GM21717 (cell line): ENCODE data around the gene UQCRC1.

Experiments
- ATAC-seq: cut with Tn5 transposase; IDR thresholded peaks from one replicate; pipeline ENCODE4 v1.9.1; 2021; ENCODE audit warnings: mild to moderate bottlenecking, moderate library complexity; ENCODE audit not compliant: unreplicated experiment

Gene UQCRC1

DNA sequence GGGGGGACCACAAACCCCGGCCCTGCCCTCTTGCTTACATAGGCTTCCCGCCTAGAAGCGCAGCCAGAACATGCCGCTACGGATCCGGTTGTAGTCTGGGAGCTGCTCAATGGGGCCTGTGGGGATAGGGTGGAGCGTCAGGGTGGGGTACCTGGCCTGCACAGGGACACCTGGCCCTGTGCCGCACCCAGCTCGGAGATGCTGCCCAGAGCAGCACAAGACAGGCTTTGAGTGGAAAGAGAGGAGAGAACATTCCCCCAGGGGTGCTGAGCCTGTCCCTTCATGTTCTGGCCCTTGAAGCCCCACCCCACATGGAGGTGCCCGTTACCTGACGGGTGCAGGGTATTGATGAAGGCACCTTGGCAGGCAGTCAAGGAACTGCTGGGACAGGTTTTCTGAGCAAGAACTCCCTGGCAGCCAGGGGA lies 10.4 kb downstream of the UQCRC1 start:
- ATAC-seq: no peak

DNA sequence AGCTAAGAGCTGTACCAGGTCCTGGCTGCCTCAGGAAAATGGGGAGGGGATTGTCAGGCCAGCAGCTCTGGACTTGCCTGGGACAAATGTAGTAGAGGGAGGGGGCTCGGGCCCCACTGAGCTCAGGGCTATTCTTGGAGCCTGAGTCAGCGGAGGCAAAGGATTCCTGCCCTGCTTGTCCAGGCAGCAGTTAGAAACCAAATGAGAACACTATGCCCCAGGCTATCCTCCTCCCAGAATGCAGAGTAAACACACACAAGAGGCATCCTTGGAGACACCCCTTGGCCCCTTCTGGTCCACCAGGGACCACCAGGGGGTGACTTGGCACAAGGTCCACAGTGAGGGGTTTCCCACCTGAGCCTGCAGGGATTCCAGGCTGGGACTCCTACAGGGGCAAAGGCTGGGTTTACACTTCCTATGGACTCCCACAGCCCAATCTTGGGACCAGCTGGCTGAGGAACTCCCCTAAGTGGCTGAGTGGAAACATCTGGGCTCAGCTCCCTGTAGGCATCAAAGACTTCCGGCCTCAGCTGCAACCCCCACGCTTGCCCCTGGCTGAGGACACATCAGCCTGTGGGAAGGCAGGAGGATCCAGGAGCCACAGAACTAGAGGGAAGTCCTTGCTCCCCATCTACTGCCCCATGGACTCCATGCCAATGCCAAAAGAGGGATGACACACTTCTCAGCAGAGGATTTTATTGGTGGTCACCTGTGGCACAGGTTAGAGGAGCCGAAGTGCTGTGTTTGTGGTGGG lies 10.9 kb downstream of the UQCRC1 start:
- ATAC-seq: no peak

DNA sequence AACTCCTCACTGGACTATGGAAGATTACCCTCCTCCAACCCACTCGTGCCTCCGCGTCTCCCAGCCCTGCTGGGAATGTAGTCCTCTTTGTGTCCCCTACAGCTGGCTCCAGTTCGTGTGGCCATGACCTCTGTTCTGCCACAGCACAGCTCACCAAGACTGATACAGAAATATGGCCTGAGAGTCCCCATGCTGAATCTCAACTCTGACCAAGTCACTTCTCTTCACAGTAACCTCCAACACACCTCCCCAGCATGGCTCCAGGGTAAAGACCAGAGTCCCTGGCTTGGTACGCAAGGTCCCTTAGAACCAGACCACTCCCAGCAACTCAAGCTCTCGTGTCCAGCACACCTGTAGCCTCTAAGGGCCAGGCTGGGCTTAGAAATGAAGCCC lies 12.0 kb downstream of the UQCRC1 start:
- ATAC-seq: no peak

DNA sequence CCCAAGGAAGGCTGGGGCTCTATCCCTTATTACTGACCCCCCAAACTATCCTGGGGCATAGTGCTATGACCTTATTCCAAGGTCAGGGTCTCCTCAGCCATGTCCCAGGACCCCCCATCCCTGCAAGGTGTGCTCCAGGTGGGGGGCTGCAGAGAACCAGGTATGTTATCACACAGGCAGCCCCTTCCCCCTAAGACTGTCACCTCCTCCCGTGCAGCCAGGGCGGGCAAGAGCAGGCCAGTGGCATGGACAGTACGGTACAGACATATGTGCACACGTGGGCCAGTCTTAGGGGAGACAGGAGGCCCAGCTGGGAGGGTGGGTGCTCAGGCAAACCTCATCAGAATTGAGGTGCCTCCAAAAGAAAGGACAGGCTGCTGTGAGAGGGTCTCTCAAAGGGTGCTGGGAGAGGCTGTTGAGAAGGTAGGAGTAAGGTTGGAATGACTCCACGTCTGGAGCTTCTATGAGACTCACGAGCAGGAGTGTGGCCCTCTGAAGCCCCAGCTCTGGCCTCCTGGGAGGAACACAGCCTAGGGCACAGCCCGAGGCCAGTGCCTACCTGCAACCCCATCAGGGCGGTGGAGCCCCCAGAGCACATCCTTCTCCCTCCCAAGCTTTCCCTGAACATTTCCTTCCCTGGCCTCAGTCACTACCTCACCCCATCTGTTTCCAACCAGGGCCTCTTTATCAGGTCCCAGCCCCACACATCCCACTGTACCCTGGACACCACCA lies 12.6 kb downstream of the UQCRC1 start:
- ATAC-seq: no peak

DNA sequence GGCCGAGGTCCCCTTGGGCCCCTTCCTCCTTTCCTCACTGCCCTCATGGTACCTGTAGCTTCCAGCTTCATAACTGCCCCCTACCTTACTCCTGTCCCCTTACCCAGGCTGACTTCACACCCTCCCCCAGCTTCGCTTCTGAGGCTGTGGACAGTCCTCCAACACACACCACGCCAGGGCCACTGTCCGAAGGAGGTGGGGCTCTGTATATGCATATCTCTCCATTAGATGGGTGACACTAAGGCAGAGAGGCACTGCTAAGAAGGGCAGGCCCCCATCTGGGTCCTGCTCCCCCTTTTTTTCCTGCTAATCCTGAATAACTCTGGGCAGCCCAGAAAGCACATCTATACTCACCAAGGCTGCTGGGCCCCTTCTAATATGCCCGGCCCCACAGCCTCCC lies 13.3 kb downstream of the UQCRC1 start:
- ATAC-seq: no peak

DNA sequence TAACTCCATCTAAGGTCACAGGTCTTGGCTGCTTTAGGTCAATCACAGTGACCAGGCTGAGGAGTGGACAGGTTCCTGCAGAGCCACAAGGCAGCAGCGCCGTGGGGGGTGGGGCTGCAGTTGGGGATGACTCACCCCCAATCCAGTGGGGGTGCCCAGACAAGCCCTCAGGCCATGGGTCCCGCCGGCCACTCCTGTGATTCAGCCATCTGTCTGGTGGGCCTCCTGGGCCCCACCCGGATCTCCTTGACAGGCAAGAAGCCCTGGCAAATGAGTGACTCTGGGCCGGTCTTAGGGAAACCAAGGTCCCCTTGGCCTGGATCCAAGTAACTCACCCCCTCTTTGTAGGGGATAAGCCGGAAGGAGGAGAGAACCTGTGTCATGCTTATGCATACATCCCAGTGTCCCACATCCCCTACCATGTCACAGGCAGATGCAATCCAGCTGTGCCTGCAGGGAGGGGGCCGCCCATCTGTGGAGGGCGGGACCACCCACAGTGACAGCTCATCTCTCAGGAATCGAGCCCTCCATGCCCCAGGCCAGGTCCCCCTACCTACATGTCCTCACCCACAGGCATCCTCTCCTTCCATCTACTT lies 13.8 kb downstream of the UQCRC1 start:
- ATAC-seq: no peak

DNA sequence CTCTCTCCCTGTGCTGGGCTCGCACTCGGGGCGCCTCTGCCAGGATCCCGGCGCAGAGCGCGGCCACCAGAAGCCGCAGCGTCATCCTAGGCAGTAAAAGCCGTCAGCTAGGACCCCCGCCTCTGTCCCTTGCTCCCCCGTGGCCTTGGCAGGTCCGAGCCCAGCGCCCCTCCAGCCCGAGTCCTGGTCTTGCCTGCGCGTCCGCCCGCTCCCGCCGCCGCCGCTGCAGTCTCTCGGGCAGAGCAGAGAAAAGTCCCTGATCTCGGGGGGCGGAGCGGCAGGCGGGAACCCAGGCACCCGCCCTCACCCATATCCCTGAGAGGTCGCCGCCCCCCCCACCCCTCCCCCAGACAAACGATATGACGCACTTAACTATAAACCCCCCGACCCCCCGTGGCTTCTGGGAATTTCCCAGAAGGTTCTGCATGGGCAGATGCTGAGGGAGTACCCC lies 14.3 kb downstream of the UQCRC1 start, which contains the start of gene COL7A1:
TSS of gene COL7A1 (minus strand) at position 255 of the 451 bp plus-strand sequence. CDS start at position 85, 170 bp downstream.
- ATAC-seq: no peak

DNA sequence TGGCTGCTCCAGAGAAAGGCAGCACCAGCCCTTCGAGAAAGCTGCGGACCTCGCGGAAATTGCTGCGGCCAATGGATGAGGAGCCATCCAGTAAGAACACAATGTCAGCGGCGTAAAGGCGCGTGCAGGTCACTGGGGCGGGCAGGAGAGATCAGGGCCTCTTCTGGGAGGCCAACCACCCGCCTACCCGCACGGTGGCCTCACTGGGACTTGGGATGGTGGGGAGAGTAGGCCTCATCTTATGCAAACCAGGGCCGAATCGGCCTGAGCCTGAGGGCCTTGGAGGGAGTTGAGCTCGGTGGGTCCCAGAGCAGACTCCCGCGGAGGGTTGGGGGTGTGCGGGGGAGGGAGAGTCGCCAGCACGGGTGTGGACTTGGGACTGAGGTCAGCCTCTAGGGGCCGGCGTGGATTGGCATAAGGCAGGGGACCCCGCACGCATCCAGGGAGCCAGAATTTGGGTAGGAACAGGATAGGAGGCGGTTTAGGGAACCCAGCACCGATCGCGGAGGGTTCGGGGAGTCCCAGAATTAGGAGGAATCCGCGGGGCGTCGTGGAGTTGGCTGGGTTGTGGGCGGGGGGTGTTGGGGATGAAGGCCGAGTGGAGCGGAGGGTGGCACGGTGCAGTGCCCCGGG lies 14.9 kb downstream of the UQCRC1 start:
- no peak for ATAC-seq

DNA sequence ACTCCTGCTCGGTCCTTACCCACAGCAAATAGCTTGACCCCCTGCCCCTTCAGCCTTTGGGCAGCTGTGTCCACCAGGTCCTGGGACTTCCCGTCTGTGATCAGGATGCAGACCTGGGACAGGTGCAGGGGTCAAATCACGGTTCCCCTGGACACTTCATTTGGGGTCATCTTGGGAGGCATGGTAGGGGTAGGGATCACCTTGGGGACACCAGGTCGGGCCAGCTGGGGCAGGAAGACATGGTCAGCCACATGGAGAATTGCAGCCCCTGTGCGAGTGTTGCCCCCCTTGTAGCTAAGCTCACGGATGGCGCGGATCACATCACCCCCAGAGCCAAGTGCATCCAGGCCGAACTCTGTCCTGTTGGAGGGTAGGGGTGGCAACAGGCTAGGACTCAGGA lies 16.1 kb downstream of the UQCRC1 start:
- ATAC-seq: no peak

DNA sequence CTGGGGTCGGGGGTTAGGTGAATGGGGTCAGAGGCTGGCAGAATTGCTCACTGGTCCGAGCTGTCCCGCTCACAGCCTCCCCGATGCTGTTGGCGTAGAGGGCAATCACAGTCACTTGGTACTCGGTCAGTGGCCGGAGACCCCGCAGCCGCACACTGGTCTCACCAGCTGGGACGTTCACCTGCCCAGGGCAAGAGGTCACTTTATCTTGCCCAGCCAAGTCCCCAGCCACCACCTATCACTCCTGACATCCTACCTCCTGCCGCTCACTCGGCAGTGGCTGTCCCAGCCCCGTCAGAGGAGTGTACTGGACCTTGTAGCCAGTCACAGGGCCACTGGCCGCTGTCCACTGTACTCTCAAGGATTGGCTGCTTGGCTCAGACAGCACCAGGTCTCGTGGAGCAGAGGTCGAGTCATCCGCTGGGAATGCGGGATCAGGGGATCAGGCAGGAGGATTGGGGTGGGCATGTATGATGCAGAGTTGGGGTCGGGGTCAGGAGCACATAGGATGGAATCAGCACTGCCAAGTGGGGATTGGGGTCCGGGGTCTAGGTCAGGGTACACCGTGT lies 16.8 kb downstream of the UQCRC1 start:
- ATAC-seq: no peak

DNA sequence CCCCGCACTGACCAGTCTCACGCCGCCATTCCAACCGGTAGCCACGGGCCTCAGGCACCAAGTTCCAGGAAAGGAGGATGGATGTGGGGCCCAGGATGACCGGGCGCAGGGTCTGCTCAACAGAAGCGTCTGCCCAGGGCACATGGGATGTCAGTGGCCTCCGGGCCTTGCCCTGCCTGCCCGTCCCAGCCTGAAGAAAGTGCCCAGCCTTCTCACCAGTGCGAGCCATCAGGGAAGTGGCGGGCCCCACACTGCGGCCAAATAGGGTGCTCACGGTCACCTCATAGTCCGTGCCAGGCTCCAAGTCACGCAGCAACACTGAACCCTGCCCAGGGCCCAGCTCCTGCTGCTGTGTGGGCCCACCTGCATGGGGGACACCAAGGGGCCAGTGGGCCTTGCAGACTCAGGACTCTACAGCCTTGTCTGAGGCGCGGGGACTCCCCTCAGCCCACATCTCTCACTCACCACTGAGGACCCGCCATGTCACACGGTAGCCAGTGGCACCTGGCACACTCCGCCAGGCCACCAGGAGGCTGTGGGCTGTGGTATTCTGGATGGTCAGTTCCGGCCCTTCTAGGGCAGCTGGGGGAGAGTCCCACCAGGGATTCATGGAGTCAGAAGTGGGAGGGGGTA lies 17.4 kb downstream of the UQCRC1 start:
- ATAC-seq: no peak

DNA sequence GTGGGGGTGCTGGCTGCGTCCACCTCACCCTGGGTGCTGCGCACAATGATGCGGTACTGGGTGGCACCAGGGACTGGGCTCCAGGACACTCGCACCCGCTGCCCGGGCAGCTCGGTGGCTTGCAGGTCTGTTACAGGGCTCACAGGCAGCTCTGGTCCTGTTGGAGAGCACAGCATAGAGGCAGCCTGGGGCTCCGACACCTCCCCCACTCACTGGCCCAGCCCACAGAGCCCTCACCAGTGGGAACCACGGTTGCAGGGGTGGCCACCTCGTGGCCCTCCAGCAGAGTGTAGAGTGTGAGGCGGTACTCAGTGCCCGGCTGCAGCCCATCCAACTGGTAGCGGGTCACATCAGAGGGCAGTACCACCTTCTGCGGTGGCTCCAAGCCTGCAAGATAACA lies 18.0 kb downstream of the UQCRC1 start:
- no peak for ATAC-seq

DNA sequence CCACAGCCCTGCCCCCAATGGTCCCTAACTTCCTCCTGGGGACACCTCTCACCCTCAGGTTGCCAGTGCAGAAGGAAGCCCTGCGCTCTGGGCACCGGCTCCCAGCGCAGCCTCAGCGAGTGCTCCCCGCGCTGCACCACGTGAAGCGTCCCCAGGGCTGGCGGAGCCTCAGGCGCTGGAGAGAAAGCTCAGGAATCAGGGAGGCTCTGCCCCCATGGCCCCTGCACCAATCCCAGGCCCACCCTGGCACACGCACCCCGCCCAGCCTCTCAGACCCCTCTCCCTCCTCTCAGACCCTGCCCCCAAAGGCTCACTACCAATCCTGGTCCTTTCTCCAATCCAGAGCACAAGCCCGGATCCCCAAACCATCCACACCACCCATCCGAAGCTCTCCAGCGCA lies 21.2 kb downstream of the UQCRC1 start:
- ATAC-seq: no peak

DNA sequence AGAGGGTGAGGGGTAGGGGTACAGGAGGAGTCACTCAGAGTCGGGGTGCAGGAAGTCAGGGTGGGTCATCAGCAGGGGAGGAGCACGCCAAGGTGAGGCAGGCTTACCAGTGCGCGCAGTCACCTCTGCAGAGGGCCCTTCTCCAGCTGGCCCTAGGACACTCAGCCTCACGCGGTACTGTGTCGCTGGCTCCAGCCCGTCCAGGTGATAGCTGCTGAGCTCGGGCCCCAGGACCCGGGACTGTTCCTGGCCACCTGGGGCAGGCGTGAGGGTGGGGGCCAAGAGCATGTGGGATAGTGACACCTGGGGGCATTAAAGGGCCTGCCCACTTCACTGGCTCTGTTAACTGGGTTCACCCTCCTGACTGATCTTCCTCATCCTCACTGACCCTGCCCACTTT lies 21.8 kb downstream of the UQCRC1 start:
- no peak for ATAC-seq

DNA sequence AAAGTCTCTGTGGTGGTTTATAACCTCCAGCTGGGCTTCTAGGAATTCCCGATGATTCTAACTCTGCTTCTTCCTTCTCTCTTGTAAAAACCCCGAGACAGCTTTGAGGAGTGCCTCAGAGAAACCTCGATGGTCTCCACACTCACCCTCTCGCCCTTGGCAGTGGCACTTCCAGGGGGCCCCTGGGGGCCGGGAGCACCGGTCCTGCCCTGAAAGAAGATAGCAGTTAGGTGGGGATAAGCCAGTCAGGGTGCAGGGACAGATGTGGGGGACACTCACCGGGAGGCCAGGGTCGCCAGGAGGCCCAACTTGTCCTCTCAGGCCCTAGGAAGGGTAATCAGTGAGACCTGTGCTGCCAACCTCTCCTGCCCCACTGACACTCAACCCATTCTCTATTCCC lies 24.0 kb downstream of the UQCRC1 start:
- ATAC-seq: no peak

DNA sequence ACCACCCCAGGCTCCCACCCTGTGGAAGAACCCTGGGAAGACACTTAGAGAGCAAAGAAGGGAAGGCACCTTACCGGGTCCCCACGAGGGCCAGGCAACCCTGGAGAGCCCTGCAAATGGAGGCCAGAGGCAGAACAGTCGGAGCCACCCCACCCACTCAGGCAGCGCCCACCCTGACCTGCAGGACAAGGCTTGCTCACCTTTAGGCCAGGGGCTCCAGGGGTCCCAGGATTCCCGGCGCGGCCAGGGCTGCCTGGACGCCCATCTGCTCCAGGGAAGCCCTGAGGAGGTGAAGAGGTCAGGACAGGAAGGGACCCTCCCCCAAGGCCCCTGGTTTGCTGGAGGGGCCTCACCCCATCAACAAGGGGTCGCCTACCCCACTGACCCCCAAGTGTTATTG lies 24.6 kb downstream of the UQCRC1 start:
- no peak for ATAC-seq

DNA sequence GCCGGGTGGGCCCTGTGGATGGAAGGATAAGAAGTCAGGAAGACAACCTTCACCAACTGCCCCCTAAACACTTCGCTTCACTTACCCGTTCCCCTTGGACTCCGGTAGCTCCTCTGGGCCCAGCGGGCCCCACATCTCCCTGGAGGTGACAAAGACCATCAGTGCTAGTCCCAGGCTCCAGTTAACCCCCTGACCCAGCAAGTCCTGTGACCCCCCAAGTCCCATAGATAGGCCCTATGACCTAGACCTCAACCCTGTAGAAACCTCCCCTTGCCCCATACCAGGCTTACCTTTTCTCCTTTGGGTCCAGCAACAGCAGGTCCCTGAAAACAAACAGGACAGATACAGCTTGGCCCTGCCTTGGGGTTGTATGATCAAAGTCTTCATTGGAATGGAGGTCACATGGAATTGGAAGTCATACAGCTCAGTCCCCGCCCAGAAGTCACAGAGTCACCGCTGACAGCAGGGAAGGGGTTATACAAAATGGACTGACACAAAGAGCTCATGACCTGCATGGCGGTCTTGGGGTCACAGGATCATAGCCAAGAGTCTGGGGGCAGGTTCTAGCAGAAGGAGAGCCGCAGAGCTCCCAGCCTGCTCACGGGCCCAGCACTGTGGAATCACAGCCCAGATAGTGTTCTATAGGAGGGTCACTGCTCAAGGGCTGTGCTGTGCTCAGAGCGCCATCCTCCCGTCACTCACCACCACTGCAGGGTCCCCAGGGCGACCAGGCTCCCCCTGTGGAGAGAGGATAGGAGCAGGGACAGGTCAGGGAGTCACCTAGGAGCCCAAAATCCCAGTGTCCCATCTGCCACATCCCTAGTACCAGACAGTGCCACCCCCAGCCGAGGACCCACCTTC lies 27.6 kb downstream of the UQCRC1 start:
- no peak for ATAC-seq

DNA sequence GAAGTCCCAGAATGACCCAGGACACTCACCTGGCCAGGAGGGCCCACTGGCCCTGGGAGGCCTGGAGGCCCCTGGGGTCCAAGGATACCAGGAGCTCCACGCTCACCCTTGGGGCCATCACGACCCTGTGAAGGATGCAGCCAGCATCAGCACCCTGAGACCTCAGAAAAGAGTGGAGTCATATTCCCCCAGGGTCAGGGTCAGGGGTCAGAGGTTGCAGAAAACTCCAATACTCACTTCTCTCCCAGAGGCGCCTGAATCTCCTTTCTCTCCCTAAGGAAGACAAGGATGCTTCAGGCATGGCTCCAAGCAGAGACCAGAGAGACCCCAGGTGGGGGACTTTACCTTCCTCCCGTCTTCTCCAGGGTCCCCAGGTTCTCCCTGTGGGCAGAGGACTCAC lies 32.8 kb downstream of the UQCRC1 start:
- no peak for ATAC-seq

DNA sequence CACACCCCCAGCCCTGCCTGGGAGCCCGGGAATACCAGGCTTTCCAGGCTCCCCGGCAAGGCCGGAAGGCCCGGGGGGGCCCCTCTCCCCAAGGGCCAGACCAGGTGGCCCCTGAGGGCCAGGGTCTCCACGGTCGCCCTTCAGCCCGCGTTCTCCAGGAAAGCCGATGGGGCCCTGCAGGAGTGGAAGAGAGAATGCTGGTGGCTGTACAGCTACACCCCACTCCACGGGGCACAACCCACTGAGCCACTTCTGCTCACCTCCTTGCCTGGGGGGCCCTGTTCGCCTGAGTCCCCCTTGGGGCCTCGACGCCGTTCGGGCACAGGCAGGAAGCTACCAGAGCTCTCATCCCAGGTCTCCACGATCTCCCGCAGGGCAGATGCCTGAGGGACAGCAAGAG lies 34.1 kb downstream of the UQCRC1 start:
- ATAC-seq: no peak
